Fibroblast of lung (primary cell): ENCODE results near the gene PLXNA4. TPM values are rescaled to one million over a fixed set of nuclear protein-coding genes. Genes with fewer than 3 reads are reported as not detected.

Source experiments
- DNase-seq, 2 donors: peaks; one replicate each; pipeline versions ENCODE4 v3.0.0 to v3.0.0-alpha.2; 2010; ENCODE audit warnings: low read depth in 2 of 2
- H2AFZ ChIP-seq: 2 replicates; pipeline ENCODE4 v1.5.1; 2012; ENCODE audit warnings: low read length, control low read depth, inconsistent platforms
- H3K27ac ChIP-seq: 2 replicates; pipeline ENCODE4 v1.5.1; 2011; ENCODE audit warnings: low read length, control low read depth; ENCODE audit not compliant: insufficient read depth
- H3K27me3 ChIP-seq: 2 replicates; pipeline ENCODE4 v1.5.1; 2011; ENCODE audit warnings: mild to moderate bottlenecking, low read length; ENCODE audit not compliant: control insufficient read depth, insufficient read depth
- H3K36me3 ChIP-seq: 2 replicates; pipeline ENCODE4 v1.5.1; 2011; ENCODE audit warnings: low read length; ENCODE audit not compliant: control insufficient read depth, insufficient read depth
- H3K4me1 ChIP-seq: 2 replicates; pipeline ENCODE4 v1.5.1; 2011; ENCODE audit warnings: low read length; ENCODE audit not compliant: control insufficient read depth, insufficient read depth; ENCODE audit errors: extremely low read depth
- H3K4me2 ChIP-seq: 2 replicates; pipeline ENCODE4 v1.5.1; 2011; ENCODE audit warnings: low read length, control low read depth; ENCODE audit not compliant: insufficient read depth; ENCODE audit errors: extremely low read depth
- H3K4me3 ChIP-seq, 4 experiments: fragments of 200-600 bp in 1 of 4; sonication (generic) in 1 of 4; replicated peaks in 1 of 4; 2 replicates each; pipeline ENCODE4 v1.5.1; 2011 to 2016; ENCODE audit warnings: low read length in 4 of 4, low read depth in 3 of 4, mild to moderate bottlenecking in 3 of 4, control low read depth in 2 of 4, inconsistent platforms in 1 of 4, mixed read lengths in 1 of 4; ENCODE audit not compliant: insufficient read depth in 1 of 4; ENCODE audit errors: control extremely low read depth in 1 of 4
- H3K79me2 ChIP-seq: 2 replicates; pipeline ENCODE4 v1.5.1; 2012; ENCODE audit warnings: mild to moderate bottlenecking, low read length, inconsistent platforms; ENCODE audit not compliant: control insufficient read depth, insufficient read depth
- H3K9ac ChIP-seq: 2 replicates; pipeline ENCODE4 v1.5.1; 2011; ENCODE audit warnings: mild to moderate bottlenecking, low read length, control low read depth; ENCODE audit not compliant: insufficient read depth
- H3K9me3 ChIP-seq: 2 replicates; pipeline ENCODE4 v1.5.1; 2012; ENCODE audit warnings: low read depth, low read length; ENCODE audit not compliant: control insufficient read depth, insufficient read depth
- H4K20me1 ChIP-seq: 2 replicates; pipeline ENCODE4 v1.5.1; 2011; ENCODE audit warnings: low read length; ENCODE audit not compliant: control insufficient read depth, insufficient read depth; ENCODE audit errors: extremely low read depth
- CTCF ChIP-seq, 2 donors: IDR thresholded peaks in 1 of 2; conservative IDR thresholded peaks in 1 of 2; 1 replicate in 1 of 2; 2 replicates in 1 of 2; pipeline ENCODE4 v1.5.1; 2011 to 2012; ENCODE audit warnings: low read length in 2 of 2, control low read depth in 1 of 2, inconsistent platforms in 1 of 2, low read depth in 1 of 2, mild to moderate bottlenecking in 1 of 2
- EZH2 ChIP-seq: IDR thresholded peaks from 2 replicates; pipeline ENCODE4 v1.5.1; 2012; ENCODE audit warnings: low read length, control low read depth, mild to moderate bottlenecking; ENCODE audit errors: missing control alignments
- polyA plus RNA-seq, 2 donors: library from polyadenylated mRNA; depleted of rRNA in 1 of 2; stranded (reverse) in 1 of 2; unstranded in 1 of 2; fragments of >200 nt; gene quantifications; 2 replicates each; pipeline ENCODE4 v1.2.1, GENCODE V29; 2011 to 2012; ENCODE audit warnings: missing spikeins in 1 of 2
- total RNA-seq: library from RNA; depleted of rRNA; stranded (reverse); fragments of >200 nt; gene quantifications from 2 replicates; pipeline ENCODE4 v1.2.1, GENCODE V29; 2014

Gene PLXNA4
- total and polyA plus RNA-seq, 2 donors (not counting 1 experiment from before 2014, with no cell fraction given): 1.2 to 1.5 TPM

DNA sequence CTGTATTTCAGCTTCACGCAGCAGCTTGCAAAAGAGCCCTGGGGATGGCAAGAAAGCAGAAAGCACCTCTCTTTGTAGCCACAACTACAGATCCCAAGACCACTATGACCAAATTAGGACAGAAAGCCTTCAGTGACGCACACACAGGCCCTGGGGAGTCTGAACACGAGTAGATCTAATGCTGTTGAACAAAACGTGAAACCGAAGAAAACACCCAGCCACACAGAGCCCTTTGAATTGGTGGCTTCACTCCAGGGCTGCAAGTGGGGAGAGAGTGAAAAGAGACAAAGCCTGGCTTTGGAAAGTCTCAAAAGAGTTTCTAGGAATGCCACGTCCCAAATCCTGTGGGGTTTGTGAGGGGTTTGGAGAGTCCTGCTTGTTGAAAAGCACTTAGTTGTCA is 28.4 kb downstream of the PLXNA4 start:
- H3K36me3 ChIP-seq: no peaks in the 10 kb centered on the region
- peaks cover 4% of the 10 kb centered on the region for H3K4me1 ChIP-seq
- H3K27ac ChIP-seq: no peak overlapping the region
- H3K9ac ChIP-seq: no peak overlapping the region
- no peak overlapping the region for H2AFZ ChIP-seq
- peak in 1 of 2 donors; percentile 34 for DNase-seq
- H3K4me3 ChIP-seq: no peak overlapping the region
- TF ChIP-seq CTCF (conservative IDR thresholded peaks at IDR 0.05 in 1 of 2, IDR thresholded peaks at IDR 0.05 in 1 of 2; ENCODE audit: low read depth in 1 of 2, low read length in 2 of 2) (no peak), EZH2 (no peak)
- H3K9me3 ChIP-seq: no peaks in the 10 kb centered on the region
- no peaks in the 10 kb centered on the region for H3K79me2 ChIP-seq
- no peaks in the 10 kb centered on the region for H3K27me3 ChIP-seq
- H3K4me2 ChIP-seq: no peak overlapping the region
- no peaks in the 10 kb centered on the region for H4K20me1 ChIP-seq

DNA sequence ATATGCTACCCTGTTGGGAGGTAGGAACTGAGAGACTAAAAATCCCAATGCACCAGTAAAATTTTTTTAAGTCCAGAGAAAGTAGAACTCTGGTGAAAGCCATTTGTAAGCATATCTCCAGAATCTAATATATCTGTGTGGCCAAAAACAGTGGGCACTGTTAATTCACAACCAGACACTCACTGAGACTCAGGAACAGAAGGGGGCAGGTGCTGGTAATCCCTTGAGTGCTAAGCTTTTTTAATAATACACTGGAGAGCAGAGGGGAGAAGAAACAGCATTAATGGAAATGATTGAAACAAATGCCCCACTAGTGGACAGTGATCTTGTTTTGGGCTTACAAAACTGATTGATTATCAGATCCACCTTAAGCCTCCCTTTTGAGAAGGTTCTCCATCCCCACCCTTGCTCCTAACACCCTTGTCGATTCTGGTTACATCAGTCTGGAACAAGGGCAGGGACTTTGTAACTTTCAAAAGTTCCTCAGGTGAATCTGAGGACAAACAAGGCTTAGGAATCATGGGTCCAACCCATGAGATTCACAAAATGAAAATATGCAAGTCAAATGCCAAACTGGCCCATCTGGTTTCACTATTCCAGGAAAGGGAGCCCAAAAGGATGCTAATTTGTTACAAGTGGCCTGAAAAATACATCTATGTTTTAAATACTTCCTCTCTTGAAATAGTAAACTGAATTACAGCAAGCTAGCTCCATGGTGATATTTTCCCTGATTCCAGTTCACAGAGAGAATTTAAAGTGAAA is 29.7 kb downstream of the PLXNA4 start:
- Histone ChIP-seq H3K27ac (no peak overlapping the region), H3K79me2 (no peaks in the 10 kb centered on the region), H3K27me3 (no peaks in the 10 kb centered on the region), H3K9ac (no peak overlapping the region), H4K20me1 (no peaks in the 10 kb centered on the region), H3K36me3 (no peaks in the 10 kb centered on the region), H3K9me3 (no peaks in the 10 kb centered on the region), H3K4me2 (no peak overlapping the region), H3K4me1 (peaks cover 4% of the 10 kb centered on the region), H3K4me3 (no peak overlapping the region), H2AFZ (no peak overlapping the region)
- DNase-seq: no peak
- no peak for TF ChIP-seq CTCF (conservative IDR thresholded peaks at IDR 0.05 in 1 of 2, IDR thresholded peaks at IDR 0.05 in 1 of 2; ENCODE audit: low read depth in 1 of 2, low read length in 2 of 2)
- TF ChIP-seq EZH2: no peak

- Histone ChIP-seq H3K9me3 (no peaks in the 10 kb centered on the region), H3K4me3 (no peak overlapping the region), H2AFZ (no peak overlapping the region), H4K20me1 (no peaks in the 10 kb centered on the region), H3K27me3 (no peaks in the 10 kb centered on the region), H3K4me2 (no peak overlapping the region), H3K27ac (no peak overlapping the region), H3K79me2 (no peaks in the 10 kb centered on the region), H3K36me3 (no peaks in the 10 kb centered on the region), H3K4me1 (peaks cover 4% of the 10 kb centered on the region), H3K9ac (no peak overlapping the region)
- peak in 1 of 2 donors; percentile 65 for DNase-seq
- TF ChIP-seq CTCF (conservative IDR thresholded peaks at IDR 0.05 in 1 of 2, IDR thresholded peaks at IDR 0.05 in 1 of 2; ENCODE audit: low read depth in 1 of 2, low read length in 2 of 2) (no peak), EZH2 (no peak)
Observed at GRCh38 chr7:132545756-132546155, 30.5 kb downstream of the PLXNA4 start.
